Tibial artery (tissue), 4 donors: ENCODE measurements around the gene NRXN3.

ENCODE experiments used
- DNase-seq, 2 donors: peaks; one replicate each; pipeline ENCODE4 v3.0.0-alpha.2; 2019
- H3K27ac ChIP-seq, 2 donors: fragments of 200-600 bp; sonication (generic) in 1 of 2; 1 replicate in 1 of 2; 2 replicates in 1 of 2; pipeline ENCODE4 v1.5.1; 2018 to 2019; ENCODE audit warnings: mild to moderate bottlenecking in 1 of 2
- H3K27me3 ChIP-seq, 2 donors: fragments of 200-600 bp; sonication (generic) in 1 of 2; one replicate each; pipeline versions ENCODE4 v1.5.1 to v1.6.0; 2016 to 2019
- H3K36me3 ChIP-seq, 3 donors: fragments of 200-600 bp; sonication (generic) in 2 of 3; one replicate each; pipeline ENCODE4 v1.5.1; 2016 to 2019; ENCODE audit warnings: mild to moderate bottlenecking in 2 of 3
- H3K4me1 ChIP-seq, 4 donors: fragments of 200-600 bp; sonication (generic) in 2 of 4; 1 replicate in 3 of 4; 2 replicates in 1 of 4; pipeline ENCODE4 v1.5.1; 2016 to 2019
- H3K4me3 ChIP-seq, 2 donors: fragments of 200-600 bp; sonication (generic) in 1 of 2; 1 replicate in 1 of 2; 2 replicates in 1 of 2; pipeline ENCODE4 v1.5.1; 2018 to 2019; ENCODE audit warnings: mild to moderate bottlenecking in 2 of 2
- H3K9me3 ChIP-seq, 3 donors: fragments of 200-600 bp; sonication (generic) in 1 of 3; one replicate each; pipeline ENCODE4 v1.5.1; 2016 to 2019
- CTCF ChIP-seq, 2 experiments: fragments of 200-600 bp in 1 of 2; fragments of 450-650 bp in 1 of 2; IDR thresholded peaks; one replicate each; pipeline ENCODE4 v1.5.1; 2017 to 2019; ENCODE audit warnings: antibody characterized with exemption in 2 of 2, mild to moderate bottlenecking in 1 of 2, moderate library complexity in 1 of 2
- intact Hi-C: fragments of 100-400 bp; cut with DNase I; formaldehyde crosslinking; loops from one replicate; pipeline ENCODE4 v1.15.0; 2023; ENCODE audit warnings: low total_unique reads

NRXN3 gene

DNA sequence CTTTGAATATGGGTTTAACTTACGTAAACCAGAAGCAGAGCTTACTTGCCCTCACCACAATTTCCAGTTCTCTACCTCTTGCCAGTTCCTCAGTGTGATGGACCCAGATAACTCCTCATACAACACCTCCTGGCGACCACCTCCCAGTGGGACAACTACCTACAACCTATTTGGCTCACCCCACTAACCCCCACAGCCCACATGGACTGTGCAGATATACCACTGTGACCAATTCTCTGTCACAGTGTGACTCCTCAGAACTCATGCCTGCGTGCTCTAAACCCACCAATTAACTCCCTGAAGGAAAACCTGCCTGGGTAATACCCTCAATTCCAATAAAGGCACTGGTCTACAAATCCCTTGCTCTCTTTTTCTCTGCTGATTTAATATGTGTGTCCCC is 1729.4 kb downstream of the NRXN3 start:
- no peaks in the 10 kb centered on the region for H3K4me1 ChIP-seq
- no peak for TF ChIP-seq CTCF (IDR thresholded peaks at IDR 0.05)
- H3K27me3 ChIP-seq, result no peaks in the 10 kb centered on the region
- DNase-seq, result no peak
- no peak overlapping the region for H3K4me3 ChIP-seq
- H3K9me3 ChIP-seq, result no peaks in the 10 kb centered on the region
- H3K27ac ChIP-seq, result no peak overlapping the region
- H3K36me3 ChIP-seq, result no peaks in the 10 kb centered on the region
- intact Hi-C loops, result no loop called here

- Histone ChIP-seq H3K27ac (no peak overlapping the region), H3K4me1 (no peaks in the 10 kb centered on the region), H3K27me3 (no peaks in the 10 kb centered on the region), H3K36me3 (no peaks in the 10 kb centered on the region), H3K4me3 (no peak overlapping the region), H3K9me3 (no peaks in the 10 kb centered on the region)
- TF ChIP-seq CTCF (IDR thresholded peaks at IDR 0.05), result no peak
- intact Hi-C loops, result no loop called here
- DNase-seq, result no peak
Measured at GRCh38 chr14:79904497-79904896, 1734.3 kb downstream of the NRXN3 start.

DNA sequence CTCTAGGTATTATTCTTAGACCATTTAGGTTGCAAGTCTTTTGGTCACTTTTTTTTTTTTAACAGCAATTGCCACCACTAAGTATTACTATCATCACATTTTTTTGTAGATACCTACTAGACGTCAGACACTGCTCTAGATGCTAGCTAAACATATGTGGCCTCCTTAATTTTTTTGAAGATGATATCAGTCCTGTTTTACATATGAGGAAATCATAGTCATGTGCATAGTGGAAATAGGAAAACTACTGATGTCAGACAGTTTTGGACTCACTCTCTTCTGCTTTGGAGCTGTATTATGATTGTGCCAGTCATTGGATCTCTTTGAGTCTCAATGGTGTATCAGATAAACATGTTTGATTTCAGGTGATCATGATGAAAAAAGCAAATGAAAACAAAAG is 1736.8 kb downstream of the NRXN3 start:
- H3K9me3 ChIP-seq, result no peaks in the 10 kb centered on the region

DNA sequence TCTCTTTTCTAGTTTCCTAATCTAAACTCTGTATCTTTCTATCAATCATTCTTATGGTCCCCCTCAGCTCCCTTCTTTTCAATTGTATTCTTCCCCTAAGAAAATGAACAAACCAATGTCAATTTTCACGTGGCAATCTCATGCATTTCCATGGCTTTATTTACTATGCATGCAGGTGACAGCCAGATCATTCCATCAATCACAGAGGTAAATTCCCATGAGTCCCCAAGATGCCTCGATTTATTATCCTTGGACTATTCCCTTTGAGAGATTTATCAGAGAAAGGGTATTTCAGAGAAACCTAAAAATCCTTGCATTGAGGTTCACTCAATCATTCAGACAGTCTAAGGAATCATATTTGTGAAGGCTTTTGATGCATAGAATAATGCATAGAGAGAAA is 1739.9 kb downstream of the NRXN3 start:
- no peaks in the 10 kb centered on the region for H3K36me3 ChIP-seq
- no peaks in the 10 kb centered on the region for H3K27me3 ChIP-seq
- H3K4me3 ChIP-seq, result no peak overlapping the region
- DNase-seq, result no peak
- TF ChIP-seq CTCF (IDR thresholded peaks at IDR 0.05), result no peak
- H3K4me1 ChIP-seq, result no peaks in the 10 kb centered on the region
- H3K27ac ChIP-seq, result no peak overlapping the region
- intact Hi-C loops, result no loop called here
- no peaks in the 10 kb centered on the region for H3K9me3 ChIP-seq

More for the DNA sequence above, 1736.8 kb downstream of the NRXN3 start:
- Histone ChIP-seq H3K4me3 (no peak overlapping the region), H3K27me3 (no peaks in the 10 kb centered on the region), H3K27ac (no peak overlapping the region), H3K4me1 (no peaks in the 10 kb centered on the region), H3K36me3 (no peaks in the 10 kb centered on the region)
- no peak for TF ChIP-seq CTCF (IDR thresholded peaks at IDR 0.05)
- DNase-seq, result no peak
- intact Hi-C loops, result no loop called here

DNA sequence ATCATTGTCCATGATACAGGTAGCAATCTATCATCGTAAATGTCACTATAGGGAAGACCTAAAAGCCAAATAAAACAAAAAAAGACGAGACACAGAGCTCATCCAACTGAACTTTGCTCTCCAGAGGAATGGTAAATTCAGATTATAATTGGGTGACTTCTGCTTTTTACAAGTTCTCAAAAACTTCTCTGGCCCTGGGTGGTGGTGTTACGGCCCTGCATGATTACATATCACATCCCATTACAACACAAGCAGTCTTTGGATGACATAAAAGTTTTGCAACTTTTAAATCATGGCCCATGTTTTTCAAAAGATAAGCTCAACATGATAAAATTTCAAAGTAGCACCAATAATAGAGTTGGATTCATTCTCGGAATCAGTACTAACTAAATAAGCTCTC is 1741.6 kb downstream of the NRXN3 start:
- no peaks in the 10 kb centered on the region for H3K4me1 ChIP-seq
- no peak for TF ChIP-seq CTCF (IDR thresholded peaks at IDR 0.05)
- H3K4me3 ChIP-seq, result no peak overlapping the region
- intact Hi-C loops, result no loop called here
- H3K36me3 ChIP-seq, result no peaks in the 10 kb centered on the region
- H3K27me3 ChIP-seq, result no peaks in the 10 kb centered on the region
- no peaks in the 10 kb centered on the region for H3K9me3 ChIP-seq
- no peak for DNase-seq
- no peak overlapping the region for H3K27ac ChIP-seq

DNA sequence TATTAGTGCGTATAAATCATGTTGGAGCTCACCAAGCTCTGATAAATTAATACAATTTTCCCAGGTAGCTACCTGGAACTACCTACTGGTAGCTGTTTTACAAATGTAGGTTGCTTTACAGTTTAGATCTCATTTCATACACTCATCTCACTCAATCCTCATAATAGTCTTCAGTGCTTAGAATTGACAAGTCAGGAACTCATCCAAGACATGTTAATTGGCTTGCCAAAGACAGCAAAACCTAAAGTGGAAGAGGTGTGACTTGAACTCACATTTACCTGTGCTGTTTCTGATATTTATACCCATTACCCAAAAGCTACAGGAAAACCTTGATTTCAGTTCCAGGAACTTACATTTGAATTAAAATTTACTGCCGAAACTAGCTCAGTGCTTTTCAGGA is 1744.4 kb downstream of the NRXN3 start:
- no peaks in the 10 kb centered on the region for H3K4me1 ChIP-seq
- no peaks in the 10 kb centered on the region for H3K9me3 ChIP-seq
- no peak for TF ChIP-seq CTCF (IDR thresholded peaks at IDR 0.05)
- no peak overlapping the region for H3K27ac ChIP-seq
- H3K36me3 ChIP-seq, result no peaks in the 10 kb centered on the region
- no peak overlapping the region for H3K4me3 ChIP-seq
- intact Hi-C loops, result no loop called here
- H3K27me3 ChIP-seq, result no peaks in the 10 kb centered on the region
- DNase-seq, result no peak
